PC-9 (cell line): Measurements from ENCODE around the gene ADRA2B.

ENCODE experiments used
- EZH2 ChIP-seq: fragments of 200-600 bp; sonication (generic); IDR thresholded peaks from 2 replicates; pipeline ENCODE4 v1.8.0; 2017; ENCODE audit warnings: antibody characterized with exemption, low read depth
- TF ChIP-seq, protein P1 (sequence below): fragments of 200-600 bp; sonication (generic); conservative IDR thresholded peaks from 2 replicates; pipeline ENCODE4 v1.6.1; 2017; ENCODE audit warnings: mixed run types, antibody characterized with exemption, mild to moderate bottlenecking, moderate library complexity

DNA sequence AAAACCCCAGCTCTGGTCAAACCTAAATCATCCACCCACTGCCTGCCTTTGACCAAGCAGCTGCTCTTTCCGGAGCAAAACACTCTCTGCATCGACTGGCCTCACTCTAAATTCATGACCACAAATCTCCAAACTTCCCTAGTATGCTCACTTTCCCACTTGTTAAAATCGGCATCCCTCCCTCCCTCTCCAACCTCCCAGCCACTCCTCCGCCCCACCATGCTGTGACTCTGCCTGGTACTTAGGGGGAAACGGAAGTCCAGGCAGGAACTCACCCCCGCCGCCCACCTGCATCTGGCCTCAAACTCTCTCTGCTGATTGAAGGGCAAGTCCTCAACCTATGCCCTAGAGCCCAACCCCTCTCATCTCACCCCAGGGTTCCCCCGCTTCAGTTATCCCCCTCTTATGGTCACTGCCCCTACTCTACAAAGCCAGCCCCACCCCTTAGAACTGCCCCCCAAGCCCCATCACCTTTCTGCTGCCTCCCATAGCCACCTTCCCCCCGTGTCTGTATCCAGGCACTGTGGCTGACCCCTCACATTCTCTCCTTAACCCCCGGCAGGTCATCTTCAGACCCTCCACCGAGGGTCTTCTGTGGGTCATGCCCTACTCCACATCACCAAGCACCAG lies 3.8 kb upstream of the ADRA2B start:
- TF ChIP-seq, protein P1, sequence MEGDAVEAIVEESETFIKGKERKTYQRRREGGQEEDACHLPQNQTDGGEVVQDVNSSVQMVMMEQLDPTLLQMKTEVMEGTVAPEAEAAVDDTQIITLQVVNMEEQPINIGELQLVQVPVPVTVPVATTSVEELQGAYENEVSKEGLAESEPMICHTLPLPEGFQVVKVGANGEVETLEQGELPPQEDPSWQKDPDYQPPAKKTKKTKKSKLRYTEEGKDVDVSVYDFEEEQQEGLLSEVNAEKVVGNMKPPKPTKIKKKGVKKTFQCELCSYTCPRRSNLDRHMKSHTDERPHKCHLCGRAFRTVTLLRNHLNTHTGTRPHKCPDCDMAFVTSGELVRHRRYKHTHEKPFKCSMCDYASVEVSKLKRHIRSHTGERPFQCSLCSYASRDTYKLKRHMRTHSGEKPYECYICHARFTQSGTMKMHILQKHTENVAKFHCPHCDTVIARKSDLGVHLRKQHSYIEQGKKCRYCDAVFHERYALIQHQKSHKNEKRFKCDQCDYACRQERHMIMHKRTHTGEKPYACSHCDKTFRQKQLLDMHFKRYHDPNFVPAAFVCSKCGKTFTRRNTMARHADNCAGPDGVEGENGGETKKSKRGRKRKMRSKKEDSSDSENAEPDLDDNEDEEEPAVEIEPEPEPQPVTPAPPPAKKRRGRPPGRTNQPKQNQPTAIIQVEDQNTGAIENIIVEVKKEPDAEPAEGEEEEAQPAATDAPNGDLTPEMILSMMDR: no peak
- TF ChIP-seq EZH2: no peak
